ENCODE results near the gene C15orf39. TPM values are rescaled to one million over a fixed set of nuclear protein-coding genes. Genes with fewer than 3 reads are reported as not detected.

The C15orf39 gene
- total and polyA plus RNA-seq, 9 of the 15 experiments (the other 6 are each of a cell fraction or from before 2014, with no cell fraction given), result 0.31 to 29.8 (median 4.4) TPM

GRCh38 chr15:75225951-75226732, 24.5 kb downstream of the C15orf39 start (continued):
- TF ChIP-seq MGA (IDR thresholded peaks at IDR 0.05) (no peak), CTCFL (IDR thresholded peaks at IDR 0.05; ENCODE audit: borderline replicate concordance, insufficient read depth, low read depth, low read length, poor library complexity, severe bottlenecking) (no peak), GTF2E2 (tag; IDR thresholded peaks at IDR 0.05) (no peak), CXXC5 (CRISPR knock-in tag; IDR thresholded peaks at IDR 0.05) (no peak), ZNF408 (CRISPR knock-in tag; IDR thresholded peaks at IDR 0.05; ENCODE audit: low read depth) (no peak), BRD9 (IDR thresholded peaks at IDR 0.05; ENCODE audit: low read depth, partially characterized antibody) (no peak), ATF1 (CRISPR knock-in tag; IDR thresholded peaks at IDR 0.05) (no peak), ATF1 (tag; IDR thresholded peaks at IDR 0.05) (no peak), MITF (IDR thresholded peaks at IDR 0.05) (no peak)
